Measurements from ENCODE around the gene BSG.

The BSG gene

GRCh38 chr19:572140-572742 lies at the start of gene BSG:
BSG (plus strand) TSS chr19:572596; CDS start chr19:572635, 39 bp downstream.
- peak; percentile 75 to 98 (median 94) for DNase-seq

DNA sequence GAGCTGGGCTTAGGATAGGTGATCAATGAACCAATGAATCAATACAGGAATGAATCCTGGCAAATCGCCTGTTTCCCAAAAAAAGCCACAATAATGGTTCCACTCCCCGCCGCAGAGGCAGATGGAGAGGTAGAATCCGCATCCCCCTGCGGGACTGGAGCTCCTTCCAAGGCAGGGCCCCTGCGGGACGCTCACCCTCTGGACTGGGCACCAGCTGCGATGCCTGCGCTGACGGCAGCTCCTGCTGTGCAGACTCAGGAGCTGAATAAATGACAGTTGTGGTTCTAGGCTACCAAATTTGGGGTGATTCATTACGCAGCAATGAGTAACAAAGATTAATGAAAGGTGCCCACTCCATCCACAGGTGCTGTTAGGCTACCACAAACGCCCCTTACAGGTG lies 49.7 kb upstream of the BSG start:
- no peak for DNase-seq

DNA sequence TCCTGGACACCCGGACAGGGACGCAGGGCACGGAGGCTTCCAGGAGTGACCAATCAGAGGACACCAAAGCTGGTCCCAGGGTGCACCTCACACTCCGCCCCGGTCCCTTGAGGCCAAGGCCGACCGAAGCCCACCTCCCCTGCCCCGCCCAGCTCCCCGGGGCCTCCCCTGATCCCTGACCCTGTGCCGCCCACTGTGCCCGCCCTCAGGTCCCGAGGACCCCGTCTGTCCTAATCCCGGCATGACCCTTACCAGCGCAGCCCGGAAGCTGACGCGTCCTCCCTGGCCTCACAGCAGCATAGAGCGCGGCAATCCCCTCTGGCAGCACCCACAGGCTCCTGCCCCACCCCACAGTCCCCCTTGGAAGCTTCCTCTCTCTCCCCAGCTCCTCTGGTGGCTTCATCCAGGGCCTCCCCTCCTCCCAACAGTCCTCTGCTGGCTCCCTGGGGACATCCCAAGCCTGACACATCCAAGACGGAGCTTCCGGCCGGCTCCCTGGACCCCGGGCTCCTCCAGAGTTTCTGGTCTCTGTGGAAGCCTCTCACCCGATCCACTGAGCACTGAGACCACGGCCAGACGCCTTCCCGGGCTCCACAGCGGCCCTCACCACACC lies 48.2 kb upstream of the BSG start:
- no peak for DNase-seq

- DNase-seq: peak in 1 of 51 donors; percentile 28
Observed at GRCh38 chr19:525029-525428, 47.4 kb upstream of the BSG start.

DNA sequence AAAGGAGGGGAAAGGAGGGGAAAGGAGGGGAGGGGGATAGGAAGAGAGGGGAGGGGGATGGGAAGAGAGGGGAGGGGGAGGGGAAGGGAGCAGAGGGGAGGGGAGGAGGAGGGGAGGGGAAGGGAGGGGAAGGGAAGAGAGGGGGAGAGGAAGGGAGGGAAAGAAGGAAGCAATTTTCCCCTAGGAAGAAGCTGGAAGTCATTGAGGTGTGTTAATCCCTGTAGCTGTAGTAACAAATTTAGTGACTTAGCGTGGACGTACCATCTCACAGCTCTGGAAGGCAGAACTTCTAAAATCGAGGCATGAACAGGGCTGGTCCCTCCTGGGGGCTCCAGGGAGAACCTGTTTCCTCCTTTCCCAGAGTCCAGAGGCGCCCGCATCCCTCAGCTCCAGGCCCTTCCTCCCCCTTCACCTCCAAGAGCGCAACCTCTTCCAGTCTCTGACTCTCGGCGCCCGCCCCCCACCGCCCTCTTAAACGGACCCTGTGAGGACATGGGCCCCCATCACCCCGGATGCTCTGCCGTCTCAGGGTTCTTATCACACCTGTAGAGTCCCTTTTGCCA lies 46.5 kb upstream of the BSG start:
- DNase-seq: no peak

DNA sequence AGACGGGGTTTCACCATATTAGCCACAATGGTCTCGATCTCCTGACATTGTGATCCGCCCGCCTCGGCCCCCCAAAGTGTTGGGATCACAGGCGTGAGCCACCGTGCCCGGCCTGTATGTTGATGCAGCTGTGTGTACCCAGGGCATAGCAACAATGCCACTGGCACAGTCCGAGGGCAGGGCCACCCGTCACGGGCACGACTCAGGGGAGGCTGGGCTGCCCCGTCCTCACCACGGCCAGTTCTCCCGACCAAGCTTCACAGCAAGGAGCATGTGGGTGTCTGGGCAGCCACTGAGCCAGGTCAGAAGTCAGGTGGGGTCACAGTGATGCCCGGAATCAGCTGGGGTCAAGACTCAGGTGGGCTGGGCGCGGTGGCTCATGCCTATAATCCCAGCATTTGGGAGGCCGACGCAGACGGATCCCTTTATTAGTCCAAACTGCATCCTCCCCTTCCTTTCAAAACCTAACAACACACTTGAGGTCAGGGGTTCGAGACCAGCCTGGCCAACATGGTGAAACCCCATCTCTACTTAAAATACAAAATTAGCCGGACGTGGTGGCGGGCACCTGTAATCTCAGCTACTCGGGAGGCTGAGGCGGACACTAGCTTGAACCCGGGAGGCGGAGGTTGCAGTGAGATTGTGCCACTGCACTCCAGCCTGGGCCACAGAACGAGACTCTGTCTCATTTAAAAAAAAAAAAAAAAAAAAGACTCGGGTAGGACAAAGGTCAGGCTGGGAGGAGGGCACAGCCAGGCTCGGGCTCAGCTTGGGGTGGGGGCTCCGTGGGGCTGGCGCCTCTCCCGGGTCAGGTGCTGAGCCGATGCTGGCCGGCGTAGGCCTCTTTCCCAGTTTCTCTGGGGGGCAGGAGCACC lies 42.0 kb upstream of the BSG start:
- DNase-seq: no peak

DNA sequence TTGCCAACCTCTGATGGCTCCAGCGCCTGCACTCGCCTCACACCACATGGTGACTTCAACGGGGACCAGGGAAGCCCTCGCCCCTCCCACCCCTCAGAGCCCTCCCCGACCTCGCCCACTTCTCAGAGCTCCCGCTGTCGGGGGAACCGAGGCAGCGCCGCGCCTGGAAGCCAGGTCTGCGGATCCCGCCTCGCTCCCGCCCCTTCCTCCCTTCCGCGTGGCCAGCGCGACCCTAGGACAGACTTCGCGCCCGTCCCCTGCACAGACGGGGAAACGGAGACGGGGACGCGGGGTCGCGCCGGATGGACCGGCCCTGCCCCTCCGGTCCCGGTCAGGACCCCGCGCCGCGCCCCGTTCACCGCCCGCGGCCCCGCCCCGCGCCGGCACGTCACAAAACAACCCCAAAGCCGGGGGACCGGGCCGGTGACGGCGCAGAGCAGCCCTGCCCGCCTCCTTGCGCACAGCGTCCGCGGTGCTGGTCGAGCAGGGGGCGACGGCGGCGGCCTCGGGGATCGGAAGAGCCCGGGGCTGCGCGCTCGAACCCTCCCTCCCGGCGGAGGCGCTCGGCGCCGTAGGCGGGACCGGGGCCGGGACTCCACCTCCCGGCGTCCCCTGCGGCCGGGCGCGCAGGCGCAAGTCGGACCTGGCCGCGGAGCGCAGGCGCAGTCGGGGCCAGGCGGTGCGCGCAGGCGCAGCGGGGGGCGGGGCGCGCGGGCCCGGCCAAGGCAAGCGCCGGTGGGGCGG lies 41.2 kb upstream of the BSG start:
- peak in 48 of 51 donors; percentile 24 to 90 (median 72) for DNase-seq

DNA sequence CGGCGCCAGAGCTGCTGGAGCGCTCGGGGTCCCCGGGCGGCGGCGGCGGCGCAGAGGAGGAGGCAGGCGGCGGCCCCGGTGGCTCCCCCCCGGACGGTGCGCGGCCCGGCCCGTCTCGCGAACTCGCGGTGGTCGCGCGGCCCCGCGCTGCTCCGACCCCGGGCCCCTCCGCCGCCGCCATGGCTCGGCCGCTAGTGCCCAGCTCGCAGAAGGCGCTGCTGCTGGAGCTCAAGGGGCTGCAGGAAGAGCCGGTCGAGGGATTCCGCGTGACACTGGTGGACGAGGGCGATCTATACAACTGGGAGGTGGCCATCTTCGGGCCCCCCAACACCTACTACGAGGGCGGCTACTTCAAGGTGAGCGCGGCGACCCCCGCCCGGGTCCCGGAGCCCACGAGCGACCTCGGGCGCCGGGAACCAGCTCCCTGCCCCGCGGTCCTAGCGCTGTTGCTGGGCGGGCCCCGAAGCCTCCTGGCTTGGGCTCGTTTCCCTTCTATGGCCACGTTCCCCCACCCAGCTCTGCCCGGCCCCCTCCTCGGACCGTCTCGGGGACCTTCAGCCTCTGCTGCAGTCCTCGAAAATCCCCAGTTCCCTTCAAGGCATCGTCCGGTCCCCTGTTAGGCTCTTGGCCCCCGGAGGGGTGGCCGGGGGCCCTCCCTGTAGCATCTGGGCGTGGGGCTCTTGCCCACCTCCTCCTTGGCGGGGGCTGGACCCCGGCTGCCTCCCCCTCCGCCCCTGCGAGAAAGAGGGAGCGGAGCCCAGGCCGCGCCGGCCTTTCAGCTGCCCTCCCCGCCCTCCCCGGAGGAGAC lies 40.4 kb upstream of the BSG start, which contains the start of gene CDC34:
Gene CDC34 (plus strand): TSS at position 8 of the 808 bp plus-strand sequence. CDS start 172 bp downstream, at position 180.
- peak in 7 of 51 donors; percentile 37 to 62 (median 54) for DNase-seq

GRCh38 chr19:532561-533363 lies 39.6 kb upstream of the BSG start:
- peak in 50 of 51 donors; percentile 21 to 89 (median 80) for DNase-seq

DNA sequence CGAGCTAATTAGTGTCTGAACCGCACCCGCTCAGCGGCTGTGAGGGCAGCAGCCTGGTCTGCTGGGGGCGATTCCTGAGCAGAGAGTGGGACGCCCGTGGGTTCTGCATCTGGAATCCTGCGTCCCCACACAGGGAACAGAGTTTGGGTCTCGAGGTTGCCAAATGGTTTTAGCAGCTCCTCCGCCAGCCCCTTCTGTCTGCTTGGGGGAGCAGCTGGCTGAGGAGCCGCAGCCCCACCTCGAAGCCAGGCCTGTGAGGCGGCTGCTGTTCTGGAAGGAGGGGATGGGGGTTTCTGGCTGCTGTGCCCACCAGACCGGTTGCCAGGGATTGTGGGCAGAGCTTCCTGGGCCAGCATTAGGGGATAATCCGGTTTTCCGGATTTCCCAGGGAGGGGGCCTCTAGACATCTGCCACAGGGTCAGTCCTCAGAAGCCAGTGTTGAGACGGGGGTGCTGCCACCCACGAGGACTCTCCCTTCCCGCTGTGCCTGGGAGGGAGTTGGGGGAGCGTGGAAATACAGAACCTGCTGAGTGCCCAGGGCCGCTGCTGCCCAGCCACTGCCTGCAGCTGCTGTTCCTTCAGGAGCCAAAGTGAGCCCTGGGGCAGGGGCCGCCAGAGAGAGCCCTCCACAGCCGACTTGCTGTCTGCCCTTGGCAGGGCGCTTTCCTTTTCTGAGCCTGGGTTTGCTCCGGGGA lies 38.9 kb upstream of the BSG start:
- DNase-seq: peak in 1 of 51 donors; percentile 45

GRCh38 chr19:534088-534487 lies 38.3 kb upstream of the BSG start:
- DNase-seq: no peak

DNA sequence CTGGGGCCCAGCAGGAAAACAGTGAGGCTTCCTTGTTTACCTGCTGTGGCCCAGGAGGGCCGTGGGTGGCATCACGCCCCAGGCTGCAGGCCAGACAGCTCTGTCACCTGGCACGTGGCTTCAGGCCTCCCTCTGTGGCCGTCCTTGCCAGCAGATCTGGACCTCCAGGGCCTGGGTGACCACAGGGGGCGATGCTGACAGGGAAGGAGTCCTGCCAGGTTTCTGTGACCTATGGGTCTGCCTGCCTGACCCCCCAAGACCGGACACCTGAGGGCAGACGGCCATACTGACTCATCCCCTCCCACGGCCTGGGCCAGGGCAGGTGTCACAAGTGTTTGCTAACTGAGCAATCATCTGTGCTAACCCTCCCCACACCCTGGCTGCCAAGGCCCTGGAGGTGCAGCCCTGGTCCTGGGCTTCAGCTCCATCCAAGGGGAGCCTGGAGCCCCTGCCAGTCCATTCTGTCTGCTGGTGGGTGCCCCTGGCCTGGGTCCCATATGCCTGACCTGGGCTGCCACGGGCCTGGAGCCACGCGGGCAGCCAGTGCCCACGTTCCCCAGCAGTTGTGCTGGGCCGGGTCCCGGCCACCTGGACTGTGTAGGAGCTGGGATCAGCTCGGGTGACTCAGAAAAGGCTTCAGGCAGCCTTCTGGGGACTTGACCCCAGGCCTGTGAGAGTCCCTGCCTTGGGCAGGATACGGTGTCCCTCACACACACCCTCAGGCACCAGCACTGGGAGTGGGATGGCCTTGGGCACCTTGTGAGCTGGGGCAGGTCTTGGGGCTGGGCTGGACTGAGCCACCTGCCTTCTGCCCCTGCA lies 37.2 kb upstream of the BSG start:
- no peak for DNase-seq

GRCh38 chr19:536031-536880 lies 36.1 kb upstream of the BSG start:
- no peak for DNase-seq

- no peak for DNase-seq
Observed at GRCh38 chr19:536881-537404, 35.5 kb upstream of the BSG start.

DNA sequence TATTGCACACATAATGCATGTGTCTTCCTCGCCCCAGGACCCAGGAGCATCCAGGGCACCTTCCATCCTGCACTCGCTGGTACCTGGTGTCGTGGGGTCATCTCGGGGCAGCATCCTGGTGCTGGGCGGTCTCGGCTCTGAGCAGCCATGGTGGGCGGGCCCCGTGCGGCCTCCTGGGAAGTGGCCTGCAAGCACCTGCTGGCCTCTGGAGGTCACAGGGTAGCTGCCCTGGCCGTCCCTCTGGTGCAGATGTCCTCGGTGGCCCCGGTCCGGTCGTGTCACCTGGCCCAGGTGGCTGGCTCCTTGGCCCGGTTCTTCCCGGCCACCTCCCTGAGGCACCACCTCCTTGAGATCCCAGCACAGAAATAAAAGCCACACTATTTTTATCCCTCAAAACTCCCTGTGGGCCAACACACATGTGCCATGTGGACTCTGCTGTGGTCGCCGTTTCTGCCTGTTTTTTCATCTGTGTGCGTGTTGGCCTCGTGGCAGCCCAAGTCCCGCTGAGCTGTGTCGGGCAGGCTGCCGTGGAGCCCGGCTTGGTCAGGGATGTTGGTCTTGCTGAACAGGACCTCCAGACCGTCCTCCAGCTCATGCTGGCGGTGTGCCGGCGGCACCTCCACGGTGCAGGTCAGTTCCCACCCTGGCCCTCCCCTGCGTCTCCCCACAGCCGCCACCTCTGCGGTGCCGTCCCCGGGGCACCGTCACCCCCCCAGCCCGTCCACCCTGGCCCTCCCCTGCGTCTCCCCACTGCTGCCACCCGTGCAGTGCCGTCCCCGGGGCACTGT lies 33.6 kb upstream of the BSG start:
- no peak for DNase-seq
